KMS-11 (cell line): ENCODE data around the gene RAB3GAP2.

Experiments
- H2AFZ ChIP-seq: fragments of 200-600 bp; sonication (generic); 2 replicates; pipeline ENCODE4 v1.6.1; 2016; ENCODE audit warnings: antibody characterized with exemption, mixed run types, low read depth
- H3K27ac ChIP-seq: fragments of 200-600 bp; sonication (generic); 2 replicates; pipeline ENCODE4 v1.6.1; 2016; ENCODE audit warnings: mild to moderate bottlenecking, mixed run types
- H3K27me3 ChIP-seq: fragments of 200-600 bp; sonication (generic); 2 replicates; pipeline ENCODE4 v1.6.1; 2017; ENCODE audit warnings: mild to moderate bottlenecking, low read depth, mixed run types, moderate library complexity; ENCODE audit not compliant: insufficient read depth
- H3K36me3 ChIP-seq: fragments of 200-600 bp; sonication (generic); 2 replicates; pipeline ENCODE4 v1.6.1; 2017; ENCODE audit warnings: mild to moderate bottlenecking, mixed run types; ENCODE audit not compliant: insufficient read depth
- H3K4me1 ChIP-seq: fragments of 200-600 bp; sonication (generic); 2 replicates; pipeline ENCODE4 v1.6.1; 2016; ENCODE audit warnings: mild to moderate bottlenecking, low read depth, mixed run types; ENCODE audit not compliant: poor library complexity, severe bottlenecking
- H3K4me2 ChIP-seq: fragments of 200-600 bp; sonication (generic); 2 replicates; pipeline ENCODE4 v1.7.0; 2016; ENCODE audit warnings: mild to moderate bottlenecking, mixed run types
- H3K4me3 ChIP-seq: fragments of 200-600 bp; sonication (generic); IDR thresholded peaks from 2 replicates; pipeline ENCODE4 v1.6.1; 2017; ENCODE audit warnings: low read depth, low read length, mixed read lengths; ENCODE audit not compliant: insufficient read depth
- H3K79me2 ChIP-seq: fragments of 200-600 bp; sonication (generic); 2 replicates; pipeline ENCODE4 v1.6.1; 2016; ENCODE audit warnings: low read depth, mixed run types; ENCODE audit not compliant: insufficient read depth
- H3K9ac ChIP-seq: fragments of 200-600 bp; sonication (generic); 2 replicates; pipeline ENCODE4 v1.6.1; 2016; ENCODE audit warnings: mild to moderate bottlenecking, mixed run types
- H4K20me1 ChIP-seq: fragments of 200-600 bp; sonication (generic); 2 replicates; pipeline ENCODE4 v1.6.1; 2016; ENCODE audit warnings: mild to moderate bottlenecking, mixed run types; ENCODE audit not compliant: insufficient read depth
- CTCF ChIP-seq: fragments of 200-600 bp; sonication (generic); conservative IDR thresholded peaks from 2 replicates; pipeline ENCODE4 v1.6.1; 2017; ENCODE audit warnings: low read depth, mild to moderate bottlenecking, antibody characterized with exemption, low read length, moderate library complexity, mixed read lengths

The RAB3GAP2 gene

GRCh38 chr1:220300442-220301121 lies 28.3 kb upstream of the RAB3GAP2 start:
- Histone ChIP-seq H3K4me1 (peaks cover 26% of the 10 kb centered on the region), H3K27ac (peak overlapping the region; percentile 36), H3K9ac (peak overlapping the region; percentile 20; the same call in 1 of the 2 replicates), H2AFZ (peak overlapping the region; percentile 59), H3K36me3 (no peaks in the 10 kb centered on the region), H3K27me3 (no peaks in the 10 kb centered on the region), H4K20me1 (no peaks in the 10 kb centered on the region), H3K4me3 (no peak overlapping the region), H3K4me2 (peak overlapping the region; percentile 21), H3K79me2 (no peaks in the 10 kb centered on the region)
- no peak for TF ChIP-seq CTCF

- H3K27ac ChIP-seq: no peak overlapping the region
- H2AFZ ChIP-seq: no peak overlapping the region
- no peaks in the 10 kb centered on the region for H3K36me3 ChIP-seq
- peaks cover 26% of the 10 kb centered on the region for H3K4me1 ChIP-seq
- no peaks in the 10 kb centered on the region for H3K79me2 ChIP-seq
- no peak overlapping the region; the same call in 1 of the 2 replicates for H3K4me2 ChIP-seq
- no peaks in the 10 kb centered on the region for H4K20me1 ChIP-seq
- no peak overlapping the region for H3K9ac ChIP-seq
- no peaks in the 10 kb centered on the region for H3K27me3 ChIP-seq
- no peak overlapping the region for H3K4me3 ChIP-seq
- TF ChIP-seq CTCF: no peak
These were observed 27.1 kb upstream of the RAB3GAP2 start for GRCh38 chr1:220299337-220299736.

GRCh38 chr1:220298470-220299205 lies 26.4 kb upstream of the RAB3GAP2 start:
- TF ChIP-seq CTCF: no peak
- no peak overlapping the region for H3K9ac ChIP-seq
- H4K20me1 ChIP-seq: no peaks in the 10 kb centered on the region
- H3K27me3 ChIP-seq: no peaks in the 10 kb centered on the region
- no peak overlapping the region for H3K4me2 ChIP-seq
- H3K27ac ChIP-seq: no peak overlapping the region
- H3K79me2 ChIP-seq: no peaks in the 10 kb centered on the region
- peaks cover 26% of the 10 kb centered on the region for H3K4me1 ChIP-seq
- no peak overlapping the region for H3K4me3 ChIP-seq
- no peaks in the 10 kb centered on the region for H3K36me3 ChIP-seq
- no peak overlapping the region for H2AFZ ChIP-seq

GRCh38 chr1:220296981-220297380 lies 24.7 kb upstream of the RAB3GAP2 start:
- Histone ChIP-seq H2AFZ (no peak overlapping the region), H3K36me3 (no peaks in the 10 kb centered on the region), H3K27ac (no peak overlapping the region)

More at GRCh38 chr1:220296981-220297380, 24.7 kb upstream of the RAB3GAP2 start:
- peaks cover 21% of the 10 kb centered on the region for H3K4me1 ChIP-seq
- H3K79me2 ChIP-seq: no peaks in the 10 kb centered on the region
- H3K4me3 ChIP-seq: no peak overlapping the region
- H3K27me3 ChIP-seq: no peaks in the 10 kb centered on the region
- no peaks in the 10 kb centered on the region for H4K20me1 ChIP-seq
- H3K9ac ChIP-seq: no peak overlapping the region
- no peak for TF ChIP-seq CTCF
- H3K4me2 ChIP-seq: no peak overlapping the region
